Erythroblast (primary cell): ENCODE data around the gene CTSL.

Source experiments
- GATA1 ChIP-seq: IDR thresholded peaks from 2 replicates; pipeline ENCODE4 v1.6.1; 2011; ENCODE audit warnings: low read depth, mild to moderate bottlenecking, control low read depth, low read length, moderate library complexity
- POLR2A ChIP-seq: IDR thresholded peaks from 2 replicates; pipeline ENCODE4 v1.6.1; 2011; ENCODE audit warnings: mild to moderate bottlenecking, low read length

- TF ChIP-seq POLR2A (no peak), GATA1 (no peak)
Observed at GRCh38 chr9:87740209-87740608, 14.3 kb downstream of the CTSL start.
